ENCODE data around the gene GNPTG. TPM values are rescaled to one million over a fixed set of nuclear protein-coding genes. Genes with fewer than 3 reads are reported as not detected.

GNPTG gene
- total RNA-seq, 1 donor from 2014 or later = 52.9 TPM

DNA sequence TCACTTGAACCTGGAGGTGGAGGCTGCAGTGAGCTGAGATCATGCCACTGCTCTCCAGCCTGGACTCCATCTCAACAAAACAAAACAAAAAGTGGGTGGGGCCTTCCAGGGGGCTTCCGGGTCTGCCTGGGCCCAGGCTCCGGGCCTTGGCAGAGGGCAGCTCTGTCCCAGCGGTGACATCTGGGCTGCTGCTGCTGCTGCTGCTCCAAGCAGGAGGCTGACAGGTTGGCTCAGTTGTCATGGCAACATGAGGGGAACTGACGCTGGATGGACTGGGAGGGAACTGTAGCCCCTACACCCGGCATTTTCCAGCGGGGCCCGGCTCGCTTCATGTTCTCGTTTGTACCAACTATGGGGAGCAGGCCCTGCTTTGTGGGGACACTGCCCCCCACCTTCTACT lies 14.2 kb upstream of the GNPTG start:
- DNase-seq (ENCODE audit: low spot score in 2 of 2, unreplicated experiment in 2 of 2) = no peak
- no peaks in the 10 kb centered on the region for H3K36me3 Mint-ChIP-seq
- H3K27me3 Mint-ChIP-seq (ENCODE audit: low read depth) = peaks cover 58% of the 10 kb centered on the region
- H3K27ac Mint-ChIP-seq = no peak overlapping the region
- peaks cover 3% of the 10 kb centered on the region for H3K4me1 Mint-ChIP-seq
- no peak overlapping the region for H3K4me3 Mint-ChIP-seq
- no peaks in the 10 kb centered on the region for H3K9me3 Mint-ChIP-seq
- TF ChIP-seq, protein P1, sequence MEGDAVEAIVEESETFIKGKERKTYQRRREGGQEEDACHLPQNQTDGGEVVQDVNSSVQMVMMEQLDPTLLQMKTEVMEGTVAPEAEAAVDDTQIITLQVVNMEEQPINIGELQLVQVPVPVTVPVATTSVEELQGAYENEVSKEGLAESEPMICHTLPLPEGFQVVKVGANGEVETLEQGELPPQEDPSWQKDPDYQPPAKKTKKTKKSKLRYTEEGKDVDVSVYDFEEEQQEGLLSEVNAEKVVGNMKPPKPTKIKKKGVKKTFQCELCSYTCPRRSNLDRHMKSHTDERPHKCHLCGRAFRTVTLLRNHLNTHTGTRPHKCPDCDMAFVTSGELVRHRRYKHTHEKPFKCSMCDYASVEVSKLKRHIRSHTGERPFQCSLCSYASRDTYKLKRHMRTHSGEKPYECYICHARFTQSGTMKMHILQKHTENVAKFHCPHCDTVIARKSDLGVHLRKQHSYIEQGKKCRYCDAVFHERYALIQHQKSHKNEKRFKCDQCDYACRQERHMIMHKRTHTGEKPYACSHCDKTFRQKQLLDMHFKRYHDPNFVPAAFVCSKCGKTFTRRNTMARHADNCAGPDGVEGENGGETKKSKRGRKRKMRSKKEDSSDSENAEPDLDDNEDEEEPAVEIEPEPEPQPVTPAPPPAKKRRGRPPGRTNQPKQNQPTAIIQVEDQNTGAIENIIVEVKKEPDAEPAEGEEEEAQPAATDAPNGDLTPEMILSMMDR (IDR thresholded peaks at IDR 0.05; ENCODE audit: unreplicated experiment) = no peak

DNA sequence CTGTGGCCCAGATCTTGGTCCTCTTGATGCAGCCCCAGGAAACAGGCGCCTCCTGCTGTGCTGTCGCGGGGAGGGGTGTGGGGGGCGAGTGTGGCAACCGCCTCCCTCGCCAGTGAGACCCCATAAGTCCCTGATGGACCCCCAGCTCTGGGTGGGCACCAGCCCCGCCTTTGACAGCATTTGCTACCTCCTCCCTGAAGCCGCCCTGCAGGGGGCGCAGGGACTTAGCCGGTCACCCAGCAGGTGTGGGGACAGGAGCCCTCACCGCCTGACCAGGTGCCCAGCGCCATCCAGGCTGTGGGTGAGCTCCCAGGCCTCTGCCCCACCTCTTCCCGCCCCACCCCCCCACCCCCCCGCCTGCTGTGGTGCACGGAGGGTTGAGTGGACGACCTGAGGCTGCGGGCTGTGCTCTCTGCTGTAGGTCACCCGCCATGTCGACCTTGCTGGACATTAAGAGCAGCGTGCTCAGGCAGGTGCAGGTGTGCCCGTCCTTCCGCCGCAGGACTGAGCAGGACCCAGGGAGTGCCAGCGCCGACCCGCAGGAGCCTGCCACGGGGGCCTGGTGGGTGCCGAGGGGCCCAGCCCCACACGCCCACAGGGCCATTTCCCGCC lies 13.5 kb upstream of the GNPTG start:
- Mint-ChIP-seq H3K9me3 (no peaks in the 10 kb centered on the region), H3K36me3 (no peaks in the 10 kb centered on the region), H3K4me1 (peaks cover 6% of the 10 kb centered on the region), H3K27me3 (ENCODE audit: low read depth) (peaks cover 60% of the 10 kb centered on the region), H3K4me3 (no peak overlapping the region), H3K27ac (no peak overlapping the region)
- TF ChIP-seq, protein P1 (IDR thresholded peaks at IDR 0.05; ENCODE audit: unreplicated experiment) = peak; percentile 62
- peak in 1 of 2 experiments; percentile 61 for DNase-seq (ENCODE audit: low spot score in 2 of 2, unreplicated experiment in 2 of 2)

DNA sequence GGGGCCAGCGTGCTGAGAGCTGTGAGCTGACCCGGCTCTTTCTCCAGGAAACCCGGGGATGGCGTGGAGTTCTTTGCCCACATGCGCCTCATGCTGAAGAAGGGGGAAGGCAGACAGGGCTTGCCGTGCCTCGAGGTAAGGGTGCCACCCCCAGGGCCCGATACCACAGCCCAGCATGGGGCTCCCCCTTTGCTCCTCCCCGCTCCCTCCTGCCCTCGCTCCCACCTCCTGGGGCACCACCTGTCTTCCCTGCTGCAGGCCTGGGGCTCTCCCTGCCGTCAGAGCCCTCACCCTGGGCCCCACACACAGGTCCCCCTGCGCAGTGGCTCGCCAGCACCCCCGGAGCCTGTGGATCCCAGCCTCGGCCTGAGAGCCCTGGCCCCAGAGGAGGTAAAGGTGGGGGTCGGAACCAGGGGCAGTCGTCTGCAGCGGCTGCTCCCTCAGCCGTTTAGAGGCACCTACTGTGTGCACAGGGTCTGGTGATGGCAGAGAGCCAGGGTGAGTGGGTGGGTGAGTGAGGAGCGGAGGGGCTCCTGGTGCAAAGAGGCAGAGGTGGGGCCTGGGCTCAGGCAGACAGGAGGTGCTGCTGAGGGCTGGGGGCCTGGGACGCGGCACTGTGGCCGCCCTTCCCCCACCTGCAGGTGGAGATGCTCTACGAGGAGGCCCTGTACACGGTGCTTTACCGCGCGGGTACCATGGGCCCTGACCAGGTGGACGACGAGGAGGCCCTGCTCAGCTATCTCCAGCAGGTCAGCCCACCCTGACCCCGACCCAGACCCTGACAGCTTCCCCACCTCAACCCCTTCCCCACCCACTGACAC lies 12.7 kb upstream of the GNPTG start:
- Mint-ChIP-seq H3K9me3 (no peaks in the 10 kb centered on the region), H3K27ac (no peak overlapping the region), H3K36me3 (no peaks in the 10 kb centered on the region), H3K27me3 (ENCODE audit: low read depth) (peaks cover 65% of the 10 kb centered on the region), H3K4me1 (peaks cover 9% of the 10 kb centered on the region), H3K4me3 (no peak overlapping the region)
- TF ChIP-seq, protein P1 (IDR thresholded peaks at IDR 0.05; ENCODE audit: unreplicated experiment) = no peak
- DNase-seq (ENCODE audit: low spot score in 2 of 2, unreplicated experiment in 2 of 2) = no peak

DNA sequence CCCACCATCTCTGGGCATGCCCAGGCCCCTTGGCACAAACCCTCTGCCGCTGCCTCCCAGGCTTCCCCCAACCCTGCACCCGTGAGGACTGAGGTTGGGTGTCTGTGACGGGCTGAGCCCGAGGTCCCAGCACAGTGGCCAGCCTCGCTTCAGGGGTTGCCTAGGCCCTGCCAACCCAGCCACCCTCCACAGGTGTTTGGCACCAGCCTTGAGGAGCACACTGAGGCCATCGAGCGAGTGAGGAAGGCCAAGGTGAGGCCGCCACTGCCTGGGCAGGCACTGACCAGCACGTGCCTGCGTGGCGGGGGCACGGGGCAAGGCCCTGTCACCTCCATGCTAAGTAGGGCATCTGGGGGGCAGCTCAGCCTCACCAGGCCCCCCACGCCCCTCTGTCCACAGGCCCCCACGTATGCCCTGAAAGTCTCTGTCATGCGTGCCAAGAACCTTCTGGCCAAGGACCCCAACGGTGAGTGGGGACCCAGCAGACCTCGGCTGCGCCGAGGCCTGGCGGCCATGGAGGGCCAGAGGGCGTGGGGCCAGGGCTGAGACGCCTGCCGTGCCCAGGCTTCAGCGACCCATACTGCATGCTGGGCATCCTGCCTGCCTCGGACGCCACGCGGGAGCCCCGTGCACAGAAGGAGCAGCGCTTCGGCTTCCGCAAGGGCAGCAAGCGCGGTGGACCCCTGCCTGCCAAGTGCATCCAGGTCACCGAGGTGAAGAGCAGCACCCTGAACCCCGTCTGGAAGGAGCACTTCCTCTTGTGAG lies 10.8 kb upstream of the GNPTG start:
- H3K27ac Mint-ChIP-seq = no peak overlapping the region
- H3K4me1 Mint-ChIP-seq = peaks cover 9% of the 10 kb centered on the region
- no peaks in the 10 kb centered on the region for H3K9me3 Mint-ChIP-seq
- DNase-seq (ENCODE audit: low spot score in 2 of 2, unreplicated experiment in 2 of 2) = no peak
- no peaks in the 10 kb centered on the region for H3K36me3 Mint-ChIP-seq
- peaks cover 54% of the 10 kb centered on the region for H3K27me3 Mint-ChIP-seq (ENCODE audit: low read depth)
- no peak overlapping the region for H3K4me3 Mint-ChIP-seq
- TF ChIP-seq, protein P1 (IDR thresholded peaks at IDR 0.05; ENCODE audit: unreplicated experiment) = no peak

DNA sequence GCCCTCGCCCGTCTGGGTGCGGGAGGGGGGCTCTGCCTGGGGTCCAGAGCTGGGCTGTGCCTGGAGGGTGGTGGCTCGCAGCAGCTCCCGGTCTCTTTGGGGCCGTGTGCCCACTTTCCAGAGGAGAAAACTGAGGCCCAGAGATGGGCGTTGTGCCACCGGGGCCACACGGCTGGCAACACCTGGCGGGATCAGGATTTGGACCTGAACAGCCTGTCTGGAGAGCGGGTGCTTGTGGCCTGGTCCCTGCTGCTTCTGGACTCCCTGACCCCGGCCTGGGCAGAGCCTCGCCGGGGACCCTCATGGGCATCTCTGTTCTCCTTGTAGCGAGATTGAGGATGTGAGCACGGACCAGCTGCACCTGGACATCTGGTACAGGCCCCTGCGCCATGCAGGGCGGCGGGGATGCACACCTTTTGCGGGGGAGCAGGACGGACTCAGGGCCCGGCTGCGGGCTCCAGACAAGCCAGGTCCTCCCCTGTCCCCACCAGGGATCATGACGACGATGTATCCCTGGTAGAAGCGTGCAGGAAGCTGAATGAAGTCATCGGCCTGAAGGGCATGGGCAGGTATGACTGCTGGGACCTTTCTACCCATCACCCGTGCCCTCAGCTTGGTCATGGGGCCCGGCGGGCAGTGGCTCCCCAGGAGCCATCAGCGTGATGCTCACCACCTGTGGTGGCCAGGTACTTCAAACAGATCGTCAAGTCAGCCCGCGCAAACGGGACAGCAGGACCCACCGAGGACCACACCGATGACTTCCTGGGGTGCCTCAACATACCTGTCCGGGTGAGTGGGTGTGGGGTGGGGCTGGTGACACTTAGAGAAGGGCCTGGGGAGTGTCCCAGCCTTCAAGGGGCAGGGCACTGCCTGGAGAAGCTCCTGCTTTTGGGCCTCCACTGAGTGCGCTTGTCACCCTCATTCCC lies 10.0 kb upstream of the GNPTG start:
- Mint-ChIP-seq H3K4me3 (no peak overlapping the region), H3K36me3 (no peaks in the 10 kb centered on the region), H3K9me3 (no peaks in the 10 kb centered on the region), H3K4me1 (peaks cover 9% of the 10 kb centered on the region), H3K27me3 (ENCODE audit: low read depth) (peaks cover 47% of the 10 kb centered on the region), H3K27ac (no peak overlapping the region)
- DNase-seq (ENCODE audit: low spot score in 2 of 2, unreplicated experiment in 2 of 2) = no peak
- TF ChIP-seq, protein P1 (IDR thresholded peaks at IDR 0.05; ENCODE audit: unreplicated experiment) = no peak
